ENCODE measurements around the gene NUP85.

DNA sequence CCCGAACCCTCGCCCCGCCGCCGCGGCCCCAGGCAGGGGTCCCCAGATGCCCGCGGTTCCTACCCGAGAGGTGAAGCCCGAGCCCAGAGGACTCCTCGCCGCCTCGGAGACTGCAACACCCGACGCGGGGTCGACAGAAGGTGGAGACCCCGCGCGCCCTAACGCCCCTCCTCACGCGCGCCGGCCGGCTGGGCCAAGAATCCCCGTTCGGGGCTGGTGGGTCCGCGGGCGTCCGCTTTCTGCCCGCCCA, 23.2 kb upstream of the NUP85 start:
- TF ChIP-seq, protein P1, sequence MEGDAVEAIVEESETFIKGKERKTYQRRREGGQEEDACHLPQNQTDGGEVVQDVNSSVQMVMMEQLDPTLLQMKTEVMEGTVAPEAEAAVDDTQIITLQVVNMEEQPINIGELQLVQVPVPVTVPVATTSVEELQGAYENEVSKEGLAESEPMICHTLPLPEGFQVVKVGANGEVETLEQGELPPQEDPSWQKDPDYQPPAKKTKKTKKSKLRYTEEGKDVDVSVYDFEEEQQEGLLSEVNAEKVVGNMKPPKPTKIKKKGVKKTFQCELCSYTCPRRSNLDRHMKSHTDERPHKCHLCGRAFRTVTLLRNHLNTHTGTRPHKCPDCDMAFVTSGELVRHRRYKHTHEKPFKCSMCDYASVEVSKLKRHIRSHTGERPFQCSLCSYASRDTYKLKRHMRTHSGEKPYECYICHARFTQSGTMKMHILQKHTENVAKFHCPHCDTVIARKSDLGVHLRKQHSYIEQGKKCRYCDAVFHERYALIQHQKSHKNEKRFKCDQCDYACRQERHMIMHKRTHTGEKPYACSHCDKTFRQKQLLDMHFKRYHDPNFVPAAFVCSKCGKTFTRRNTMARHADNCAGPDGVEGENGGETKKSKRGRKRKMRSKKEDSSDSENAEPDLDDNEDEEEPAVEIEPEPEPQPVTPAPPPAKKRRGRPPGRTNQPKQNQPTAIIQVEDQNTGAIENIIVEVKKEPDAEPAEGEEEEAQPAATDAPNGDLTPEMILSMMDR (IDR thresholded peaks at IDR 0.05) = no peak
- no peak for TF ChIP-seq POLR2AphosphoS5 (IDR thresholded peaks at IDR 0.05)
- TF ChIP-seq POLR2A (IDR thresholded peaks at IDR 0.05) = no peak
- TF ChIP-seq EP300 (IDR thresholded peaks at IDR 0.05) = no peak

All from gastroesophageal sphincter (tissue), 3 donors.